ENCODE measurements around the gene DDX24. TPM values are rescaled to one million over a fixed set of nuclear protein-coding genes. Genes with fewer than 3 reads are reported as not detected.

The DDX24 gene
- total and polyA plus RNA-seq, 7 donors = 42.5 to 147 (median 109) TPM

- WGBS, 2 donors = 95% methylated on average over 10 of the region's 10 CpGs
- Histone ChIP-seq H3K27me3 (no peaks in the 10 kb centered on the region), H3K4me3 (no peak overlapping the region), H3K36me3 (peaks cover 0 to 5% (median 0%) of the 10 kb centered on the region in 4 donors), H3K9me3 (no peaks in the 10 kb centered on the region), H3K4me1 (no peaks in the 10 kb centered on the region), H3K27ac (no peak overlapping the region)
- TF ChIP-seq EP300 (IDR thresholded peaks at IDR 0.05) (no peak), POLR2A (IDR thresholded peaks at IDR 0.05) (no peak), CTCF (IDR thresholded peaks at IDR 0.05) (no peak), POLR2AphosphoS5 (IDR thresholded peaks at IDR 0.05) (no peak)
- intact Hi-C loops (cut with DNase I) = no loop called here
- no peak for DNase-seq
Observed at GRCh38 chr14:94101748-94102147, 20.7 kb upstream of the DDX24 start.

GRCh38 chr14:94100847-94101246, 19.8 kb upstream of the DDX24 start:
- intact Hi-C loops (cut with DNase I) = no loop called here

GRCh38 chr14:94099006-94099405, 18.0 kb upstream of the DDX24 start:
- Histone ChIP-seq H3K9me3 (no peaks in the 10 kb centered on the region), H3K27me3 (no peaks in the 10 kb centered on the region), H3K4me1 (no peaks in the 10 kb centered on the region), H3K36me3 (peaks cover 0 to 5% (median 0%) of the 10 kb centered on the region in 4 donors), H3K27ac (no peak overlapping the region), H3K4me3 (no peak overlapping the region)
- intact Hi-C loops (cut with DNase I) = no loop called here
- no peak for TF ChIP-seq CTCF (IDR thresholded peaks at IDR 0.05)
- no peak for TF ChIP-seq EP300 (IDR thresholded peaks at IDR 0.05)
- TF ChIP-seq POLR2AphosphoS5 (IDR thresholded peaks at IDR 0.05) = no peak
- TF ChIP-seq POLR2A (IDR thresholded peaks at IDR 0.05) = no peak
- 65 to 82% methylated on average over 6 of the region's 6 CpGs for WGBS, 2 donors
- DNase-seq = no peak

More at GRCh38 chr14:94100847-94101246, 19.8 kb upstream of the DDX24 start:
- Histone ChIP-seq H3K27ac (no peak overlapping the region), H3K4me1 (no peaks in the 10 kb centered on the region), H3K36me3 (peaks cover 0 to 5% (median 0%) of the 10 kb centered on the region in 4 donors), H3K4me3 (no peak overlapping the region), H3K27me3 (no peaks in the 10 kb centered on the region), H3K9me3 (no peaks in the 10 kb centered on the region)
- WGBS, 2 donors = 87 to 91% methylated on average over 4 of the region's 4 CpGs
- TF ChIP-seq POLR2A (IDR thresholded peaks at IDR 0.05) (no peak), EP300 (IDR thresholded peaks at IDR 0.05) (no peak)
- no peak for DNase-seq

- Histone ChIP-seq H3K4me3 (no peak overlapping the region), H3K27me3 (no peaks in the 10 kb centered on the region), H3K36me3 (peaks cover 0 to 5% (median 0%) of the 10 kb centered on the region in 4 donors), H3K4me1 (no peaks in the 10 kb centered on the region), H3K9me3 (no peaks in the 10 kb centered on the region), H3K27ac (no peak overlapping the region)
- no peak for DNase-seq
- TF ChIP-seq POLR2AphosphoS5 (IDR thresholded peaks at IDR 0.05) (no peak), EP300 (IDR thresholded peaks at IDR 0.05) (no peak), CTCF (IDR thresholded peaks at IDR 0.05) (no peak), POLR2A (IDR thresholded peaks at IDR 0.05) (no peak)
- WGBS, 2 donors = 73 to 79% methylated on average over 10 of the region's 10 CpGs
- intact Hi-C loops (cut with DNase I) = no loop called here
Observed at GRCh38 chr14:94098326-94098992, 17.5 kb upstream of the DDX24 start.

- Histone ChIP-seq H3K4me1 (no peaks in the 10 kb centered on the region), H3K36me3 (peaks cover 0 to 5% (median 0%) of the 10 kb centered on the region in 4 donors), H3K27me3 (no peaks in the 10 kb centered on the region), H3K9me3 (no peaks in the 10 kb centered on the region), H3K4me3 (no peak overlapping the region), H3K27ac (no peak overlapping the region)
- DNase-seq = no peak
- intact Hi-C loops (cut with DNase I) = no loop called here
- WGBS, 2 donors = 96 to 97% methylated on average over 4 of the region's 4 CpGs
- no peak for TF ChIP-seq EP300 (IDR thresholded peaks at IDR 0.05)
- no peak for TF ChIP-seq POLR2AphosphoS5 (IDR thresholded peaks at IDR 0.05)
- TF ChIP-seq CTCF (IDR thresholded peaks at IDR 0.05) = no peak
- TF ChIP-seq POLR2A (IDR thresholded peaks at IDR 0.05) = no peak
Observed at GRCh38 chr14:94097091-94097490, 16.1 kb upstream of the DDX24 start.

All from sigmoid colon (tissue), 7 donors.